ENCODE data around the gene NPY2R.

DNA sequence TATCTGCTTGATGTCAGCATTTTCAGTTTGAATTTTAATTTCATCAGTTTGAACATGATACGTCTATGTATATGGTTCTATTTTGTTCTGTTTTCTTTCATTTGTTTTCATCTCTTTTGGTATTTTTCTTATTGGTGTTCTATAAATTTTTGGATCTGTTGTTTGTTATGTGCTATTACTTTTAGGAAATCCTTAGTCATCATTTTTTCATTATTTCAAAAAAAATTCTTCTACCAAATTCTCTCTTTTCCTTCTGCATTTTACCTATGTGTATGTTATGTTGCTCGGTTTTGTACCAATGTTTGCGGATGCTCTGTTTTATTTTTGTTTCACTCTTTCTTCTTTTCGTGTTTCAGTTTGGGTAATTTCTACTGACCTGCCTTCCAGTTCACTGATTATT is 32.8 kb downstream of the NPY2R start:
- no peak for TF ChIP-seq EZH2 (IDR thresholded peaks at IDR 0.05)
- TF ChIP-seq POLR2AphosphoS5 (IDR thresholded peaks at IDR 0.05; ENCODE audit: borderline replicate concordance, low read depth, low read length), result no peak

Measured in SK-N-MC (cell line).